Activated naive CD4-positive, alpha-beta T cell treated with anti-CD3 and anti-CD28 coated beads, Interleukin-2, amount 50 U/mL, for 72 hours (primary cell): Measurements from ENCODE around the gene FBXO17. TPM values are rescaled to one million over a fixed set of nuclear protein-coding genes. Genes with fewer than 3 reads are reported as not detected.

Source experiments
- ATAC-seq, 2 donors: fragments of 150-1000 bp; cut with Tn5 transposase; 2 replicates each; pipeline ENCODE4 v1.10.0; 2021; ENCODE audit warnings: mild to moderate bottlenecking in 2 of 2, moderate library complexity in 2 of 2
- DNase-seq, 2 donors: peaks; one replicate each; pipeline ENCODE4 v3.0.0; 2021 to 2022; ENCODE audit warnings: low spot score in 2 of 2
- H3K27ac Mint-ChIP-seq, 2 donors: one replicate each; pipeline ENCODE4 v1.8.0; 2022; ENCODE audit warnings: mild to moderate bottlenecking in 2 of 2, mixed read lengths in 2 of 2
- H3K36me3 Mint-ChIP-seq, 2 donors: one replicate each; pipeline ENCODE4 v1.8.0; 2022; ENCODE audit warnings: mixed read lengths in 2 of 2
- H3K9me3 Mint-ChIP-seq, 2 donors: one replicate each; pipeline ENCODE4 v1.8.0; 2022; ENCODE audit warnings: mixed read lengths in 2 of 2
- total RNA-seq, 2 donors: library from RNA; stranded (reverse); gene quantifications; one replicate each; pipeline ENCODE4 v1.2.3, GENCODE V29; 2022

FBXO17 gene
- total RNA-seq, 2 donors from 2014 or later, result 0.10 TPM; not detected in 1

- ATAC-seq (no peak), DNase-seq (no peak)
- Mint-ChIP-seq H3K36me3 (no peaks in the 10 kb centered on the region), H3K9me3 (no peaks in the 10 kb centered on the region), H3K27ac (no peak overlapping the region)
These were observed 82.7 kb downstream of the FBXO17 start for GRCh38 chr19:38892841-38893240.

DNA sequence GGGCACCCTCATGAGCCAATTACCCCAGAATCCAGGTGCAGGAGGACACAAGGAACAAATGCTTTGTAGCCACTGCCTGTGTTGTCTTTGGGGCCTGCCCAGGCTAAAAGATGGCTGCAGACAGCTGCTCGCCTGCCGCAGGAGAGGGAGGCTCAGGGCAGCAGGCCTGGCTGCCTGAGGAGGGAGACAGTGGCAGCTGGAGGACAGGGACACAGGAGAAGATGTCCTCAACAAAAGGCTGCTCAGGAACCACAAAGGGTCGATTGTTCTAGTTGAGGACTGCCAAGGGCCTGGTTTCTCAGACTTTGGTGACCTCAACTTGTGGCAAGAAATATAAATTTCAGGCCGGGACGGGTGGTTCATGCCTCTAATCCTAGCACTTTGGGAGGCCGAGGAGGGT, 83.8 kb downstream of the FBXO17 start:
- DNase-seq, result no peak
- ATAC-seq, result no peak
- Mint-ChIP-seq H3K9me3 (no peaks in the 10 kb centered on the region), H3K36me3 (no peaks in the 10 kb centered on the region), H3K27ac (no peak overlapping the region)

Other genes with a start within 250 kb of the FBXO17 start
- gene CAPN12, start 231.3 kb downstream of the FBXO17 start, total RNA-seq, result 1 to 10 TPM; 1.6 to 9.0 TPM
- not detected for gene LGALS7, start 202.2 kb downstream of the FBXO17 start, total RNA-seq
- not detected for gene LGALS7B, start 186.5 kb downstream of the FBXO17 start, total RNA-seq
- under 1 TPM; 0.59 to 0.66 TPM for gene LGALS4, start 162.8 kb downstream of the FBXO17 start, total RNA-seq
- 100 to 1,000 TPM; 129 to 170 TPM for gene ECH1, start 143.9 kb downstream of the FBXO17 start, total RNA-seq
- 100 to 1,000 TPM; 658 to 720 TPM for gene HNRNPL, start 125.8 kb downstream of the FBXO17 start, total RNA-seq
- 100 to 1,000 TPM; 105 to 137 TPM for gene RINL, start 97.5 kb downstream of the FBXO17 start, total RNA-seq
- 10 to 100 TPM; 31.5 to 46.0 TPM for gene SIRT2, start 76.1 kb downstream of the FBXO17 start, total RNA-seq
- 10 to 100 TPM; 41.9 to 71.9 TPM for gene NFKBIB, start 75.8 kb downstream of the FBXO17 start, total RNA-seq
- gene CCER2, start 63.6 kb downstream of the FBXO17 start, total RNA-seq, result 1 to 10 TPM in 1 of 2 donors, under 1 TPM in 1; 0.59 to 1.4 TPM
- 10 to 100 TPM; 35.9 to 59.1 TPM for gene SARS2, start 45.0 kb downstream of the FBXO17 start, total RNA-seq
- gene MRPS12, start 44.8 kb downstream of the FBXO17 start, total RNA-seq, result 10 to 100 TPM; 54.1 to 93.0 TPM
- under 1 TPM in 1 of 2 donors, not detected in 1; 0.35 TPM for gene FBXO27, start 56.8 kb upstream of the FBXO17 start, total RNA-seq
- under 1 TPM in 1 of 2 donors, not detected in 1; 0.08 TPM for gene ACP7, start 108.6 kb upstream of the FBXO17 start, total RNA-seq
- 10 to 100 TPM; 15.6 to 19.4 TPM for gene PAK4, start 150.0 kb upstream of the FBXO17 start, total RNA-seq
- gene NCCRP1, start 221.2 kb upstream of the FBXO17 start, total RNA-seq, result not detected
- gene SYCN, start 228.5 kb upstream of the FBXO17 start, total RNA-seq, result not detected